HG02885 (cell line): ENCODE measurements around the gene MRGPRD.

Experiments
- ATAC-seq: cut with Tn5 transposase; IDR thresholded peaks from one replicate; pipeline ENCODE4 v1.9.1; 2021; ENCODE audit warnings: mild to moderate bottlenecking; ENCODE audit not compliant: unreplicated experiment, poor library complexity

MRGPRD gene

GRCh38 chr11:68950762-68951161, 30.0 kb downstream of the MRGPRD start:
- no peak for ATAC-seq

- ATAC-seq, result no peak
These were observed 30.5 kb downstream of the MRGPRD start for GRCh38 chr11:68950270-68950669.

GRCh38 chr11:68948935-68949334, 31.9 kb downstream of the MRGPRD start:
- ATAC-seq, result no peak

- ATAC-seq, result no peak
These were observed 32.3 kb downstream of the MRGPRD start for GRCh38 chr11:68948496-68948895.

- no peak for ATAC-seq
These were observed 33.6 kb downstream of the MRGPRD start for GRCh38 chr11:68947151-68947550.

- ATAC-seq, result no peak
These were observed 34.2 kb downstream of the MRGPRD start for GRCh38 chr11:68946416-68947090.

- no peak for ATAC-seq
These were observed 38.0 kb downstream of the MRGPRD start for GRCh38 chr11:68942751-68943271.

- no peak for ATAC-seq
These were observed 38.6 kb downstream of the MRGPRD start for GRCh38 chr11:68942095-68942620.

- no peak for ATAC-seq
These were observed 39.3 kb downstream of the MRGPRD start for GRCh38 chr11:68941324-68942094.

GRCh38 chr11:68940651-68941323, 40.0 kb downstream of the MRGPRD start:
- no peak for ATAC-seq

GRCh38 chr11:68939583-68940555, 40.9 kb downstream of the MRGPRD start:
- ATAC-seq, result no peak

- no peak for ATAC-seq
These were observed 41.8 kb downstream of the MRGPRD start for GRCh38 chr11:68938816-68939582.

GRCh38 chr11:68938088-68938487, 42.7 kb downstream of the MRGPRD start:
- ATAC-seq, result no peak

- ATAC-seq, result no peak
These were observed 43.8 kb downstream of the MRGPRD start for GRCh38 chr11:68936676-68937620.

GRCh38 chr11:68936358-68936636, 44.5 kb downstream of the MRGPRD start:
- ATAC-seq, result no peak

GRCh38 chr11:68935516-68936357, 45.0 kb downstream of the MRGPRD start:
- ATAC-seq, result no peak

- no peak for ATAC-seq
These were observed 45.7 kb downstream of the MRGPRD start for GRCh38 chr11:68935066-68935465.
